HEK293T (cell line): ENCODE data around the gene LRRC4C.

Source experiments
- CTBP1 ChIP-seq: fragments of 450-650 bp; IDR thresholded peaks from 2 replicates; pipeline ENCODE4 v1.6.1; 2016; ENCODE audit warnings: borderline replicate concordance
- NFRKB ChIP-seq: fragments of 450-650 bp; IDR thresholded peaks from 2 replicates; pipeline ENCODE4 v1.6.1; 2016; ENCODE audit warnings: mild to moderate bottlenecking, moderate library complexity
- SP1 ChIP-seq: fragments of 450-650 bp; IDR thresholded peaks from 2 replicates; pipeline ENCODE4 v1.6.1; 2017
- SUZ12 ChIP-seq: fragments of 450-650 bp; IDR thresholded peaks from 2 replicates; pipeline ENCODE4 v1.6.1; 2016; ENCODE audit warnings: mild to moderate bottlenecking
- ZNF384 ChIP-seq: fragments of 450-650 bp; IDR thresholded peaks from 2 replicates; pipeline ENCODE4 v1.6.1; 2016

- no peak for TF ChIP-seq SP1
- TF ChIP-seq NFRKB: no peak
- TF ChIP-seq SUZ12: no peak
- TF ChIP-seq CTBP1: no peak
- TF ChIP-seq ZNF384: no peak
Observed at GRCh38 chr11:41245184-41245583, 214.3 kb downstream of the LRRC4C start.
